Dendritic cell treated with granulocyte-macrophage colony-stimulating factor and Interleukin-4, amounts not matched to agents 40 ng/mL and 50 ng/mL, for 4 days (primary cell): ENCODE data around the gene MSI2.

Experiments used
- H3K27ac Mint-ChIP-seq: one replicate; pipeline ENCODE4 v1.8.0; 2022; ENCODE audit warnings: mild to moderate bottlenecking, mixed read lengths
- H3K27me3 Mint-ChIP-seq: one replicate; pipeline ENCODE4 v1.8.0; 2022; ENCODE audit warnings: mild to moderate bottlenecking, mixed read lengths
- H3K36me3 Mint-ChIP-seq: one replicate; pipeline ENCODE4 v1.8.0; 2022; ENCODE audit warnings: low read depth, mixed read lengths
- H3K4me1 Mint-ChIP-seq: one replicate; pipeline ENCODE4 v1.8.0; 2022; ENCODE audit warnings: low read depth, mixed read lengths
- H3K4me3 Mint-ChIP-seq: one replicate; pipeline ENCODE4 v1.8.0; 2022; ENCODE audit warnings: mild to moderate bottlenecking, moderate library complexity, mixed read lengths
- H3K9me3 Mint-ChIP-seq: one replicate; pipeline ENCODE4 v1.8.0; 2022; ENCODE audit warnings: mixed read lengths
- intact Hi-C: fragments of 100-400 bp; cut with micrococcal nuclease; formaldehyde crosslinking; loops from one replicate; pipeline ENCODE4 v1.15.0; 2022

MSI2 gene

DNA sequence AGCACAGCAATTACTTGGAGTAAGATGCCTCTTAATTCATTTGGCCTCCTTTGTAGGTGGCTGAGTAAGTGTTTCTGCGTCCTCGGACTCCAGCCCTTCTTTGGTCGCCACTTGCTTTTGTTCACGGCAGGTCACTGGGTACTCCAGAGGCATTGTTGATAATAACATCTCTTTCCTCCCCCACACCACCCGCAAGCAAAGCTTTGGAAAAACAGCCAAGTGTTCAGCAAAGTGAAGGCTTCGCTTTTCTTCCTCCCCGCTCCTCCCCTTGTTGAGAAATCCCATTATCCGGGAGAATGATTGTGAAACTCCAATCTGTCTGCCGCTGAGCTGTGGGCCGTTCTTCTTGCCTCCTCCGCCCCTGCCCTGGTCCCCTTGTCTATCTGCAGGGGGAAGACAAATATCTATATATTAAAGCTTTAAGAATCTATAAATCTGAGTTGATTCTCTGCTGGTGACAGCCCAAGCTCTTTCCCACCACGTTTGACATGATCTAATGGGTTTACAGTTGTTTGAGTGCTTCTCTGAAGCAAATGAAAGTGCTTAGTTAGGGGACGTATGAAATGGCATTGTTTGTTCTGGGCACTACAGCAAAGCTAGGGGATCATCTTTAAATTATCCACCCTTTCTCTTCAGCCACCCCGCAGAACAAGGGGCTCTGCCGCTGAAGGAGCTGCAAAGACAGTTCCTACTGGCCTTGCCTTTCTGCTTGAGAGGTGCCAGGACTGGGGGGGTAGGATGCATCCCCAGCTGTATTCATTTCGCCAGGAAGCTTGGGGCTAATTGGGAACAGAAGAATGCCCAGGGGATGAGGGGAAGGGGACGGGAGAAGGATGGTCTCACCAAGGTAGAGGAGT, 321.7 kb downstream of the MSI2 start:
- no peaks in the 10 kb centered on the region for H3K36me3 Mint-ChIP-seq
- peak overlapping the region; percentile 59 for H3K4me3 Mint-ChIP-seq
- intact Hi-C loops, result no loop called here
- H3K4me1 Mint-ChIP-seq, result peaks cover 22% of the 10 kb centered on the region
- no peaks in the 10 kb centered on the region for H3K27me3 Mint-ChIP-seq
- H3K27ac Mint-ChIP-seq, result peak overlapping the region; percentile 44
- H3K9me3 Mint-ChIP-seq, result no peaks in the 10 kb centered on the region

GRCh38 chr17:57578608-57579225, 322.4 kb downstream of the MSI2 start:
- no peaks in the 10 kb centered on the region for H3K9me3 Mint-ChIP-seq
- H3K27me3 Mint-ChIP-seq, result no peaks in the 10 kb centered on the region
- peak overlapping the region; percentile 44 for H3K27ac Mint-ChIP-seq
- H3K36me3 Mint-ChIP-seq, result no peaks in the 10 kb centered on the region
- H3K4me1 Mint-ChIP-seq, result peaks cover 22% of the 10 kb centered on the region
- intact Hi-C loops, result no loop called here
- H3K4me3 Mint-ChIP-seq, result no peak overlapping the region

DNA sequence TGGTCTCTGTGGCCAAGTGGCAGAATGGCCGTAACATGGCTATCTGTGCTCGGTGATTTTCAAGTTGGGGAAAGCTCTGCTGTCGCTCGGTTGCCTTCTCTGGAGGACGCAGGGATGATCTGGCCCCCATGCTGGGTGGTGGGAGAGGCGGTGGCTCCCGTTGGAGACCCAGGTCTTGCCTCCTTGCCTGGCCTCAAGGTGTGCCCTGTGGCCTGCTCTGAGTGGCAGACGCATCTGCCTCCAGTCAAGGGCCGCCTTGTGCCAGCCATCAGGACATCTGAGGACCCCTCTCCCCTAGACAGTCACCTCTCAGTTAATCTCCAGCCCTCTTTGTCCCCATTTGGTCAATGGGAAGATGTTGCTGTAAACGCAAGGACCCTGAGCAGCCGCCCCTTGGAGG, 322.9 kb downstream of the MSI2 start:
- peaks cover 22% of the 10 kb centered on the region for H3K4me1 Mint-ChIP-seq
- no peaks in the 10 kb centered on the region for H3K36me3 Mint-ChIP-seq
- no peak overlapping the region for H3K27ac Mint-ChIP-seq
- intact Hi-C loops, result no loop called here
- no peak overlapping the region for H3K4me3 Mint-ChIP-seq
- no peaks in the 10 kb centered on the region for H3K27me3 Mint-ChIP-seq
- no peaks in the 10 kb centered on the region for H3K9me3 Mint-ChIP-seq

DNA sequence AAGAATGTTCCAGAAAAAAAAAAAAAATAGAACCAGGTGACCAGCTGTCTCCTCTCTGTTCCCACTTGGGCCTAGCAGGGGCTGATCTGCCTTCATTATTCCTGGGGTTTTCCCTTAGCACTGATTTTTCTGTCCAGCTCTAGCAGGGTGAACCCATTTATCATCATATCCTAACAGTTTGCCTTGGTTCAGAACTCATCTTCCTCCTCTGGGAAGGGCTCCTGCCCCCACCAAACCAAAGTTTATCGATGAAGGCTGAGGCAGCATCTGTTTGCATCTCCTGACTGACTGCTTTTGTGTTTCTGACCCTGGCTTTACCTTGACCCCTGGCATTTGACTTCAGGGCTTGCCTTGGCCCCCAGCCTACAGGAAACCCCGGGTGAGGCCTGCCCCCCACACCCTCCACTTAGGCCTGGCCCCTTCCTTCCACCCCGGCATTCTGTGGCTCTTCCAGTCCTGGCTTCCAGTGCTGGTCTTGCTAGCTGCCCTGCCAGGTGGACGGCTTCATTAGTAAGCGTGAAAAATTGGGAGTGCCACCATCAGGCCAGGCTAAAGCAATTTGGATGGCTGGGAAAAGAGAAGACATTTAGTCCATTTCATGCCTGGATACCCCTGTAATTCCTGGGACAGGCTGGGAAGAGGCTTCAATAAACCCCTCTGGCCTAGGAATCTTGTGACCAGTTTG, 323.9 kb downstream of the MSI2 start:
- Mint-ChIP-seq H3K36me3 (no peaks in the 10 kb centered on the region), H3K27ac (no peak overlapping the region), H3K4me3 (no peak overlapping the region), H3K4me1 (peaks cover 22% of the 10 kb centered on the region), H3K27me3 (no peaks in the 10 kb centered on the region), H3K9me3 (no peaks in the 10 kb centered on the region)
- intact Hi-C loops, result no loop called here

GRCh38 chr17:57582881-57583756, 326.8 kb downstream of the MSI2 start:
- Mint-ChIP-seq H3K9me3 (no peaks in the 10 kb centered on the region), H3K27ac (no peak overlapping the region), H3K4me1 (peaks cover 23% of the 10 kb centered on the region), H3K4me3 (no peak overlapping the region), H3K27me3 (no peaks in the 10 kb centered on the region), H3K36me3 (no peaks in the 10 kb centered on the region)
- intact Hi-C loops, result no loop called here

- H3K27me3 Mint-ChIP-seq, result no peaks in the 10 kb centered on the region
- intact Hi-C loops, result no loop called here
- no peak overlapping the region for H3K4me3 Mint-ChIP-seq
- peaks cover 16% of the 10 kb centered on the region for H3K4me1 Mint-ChIP-seq
- no peaks in the 10 kb centered on the region for H3K36me3 Mint-ChIP-seq
- H3K9me3 Mint-ChIP-seq, result no peaks in the 10 kb centered on the region
- no peak overlapping the region for H3K27ac Mint-ChIP-seq
These were observed 327.8 kb downstream of the MSI2 start for GRCh38 chr17:57584050-57584551.

DNA sequence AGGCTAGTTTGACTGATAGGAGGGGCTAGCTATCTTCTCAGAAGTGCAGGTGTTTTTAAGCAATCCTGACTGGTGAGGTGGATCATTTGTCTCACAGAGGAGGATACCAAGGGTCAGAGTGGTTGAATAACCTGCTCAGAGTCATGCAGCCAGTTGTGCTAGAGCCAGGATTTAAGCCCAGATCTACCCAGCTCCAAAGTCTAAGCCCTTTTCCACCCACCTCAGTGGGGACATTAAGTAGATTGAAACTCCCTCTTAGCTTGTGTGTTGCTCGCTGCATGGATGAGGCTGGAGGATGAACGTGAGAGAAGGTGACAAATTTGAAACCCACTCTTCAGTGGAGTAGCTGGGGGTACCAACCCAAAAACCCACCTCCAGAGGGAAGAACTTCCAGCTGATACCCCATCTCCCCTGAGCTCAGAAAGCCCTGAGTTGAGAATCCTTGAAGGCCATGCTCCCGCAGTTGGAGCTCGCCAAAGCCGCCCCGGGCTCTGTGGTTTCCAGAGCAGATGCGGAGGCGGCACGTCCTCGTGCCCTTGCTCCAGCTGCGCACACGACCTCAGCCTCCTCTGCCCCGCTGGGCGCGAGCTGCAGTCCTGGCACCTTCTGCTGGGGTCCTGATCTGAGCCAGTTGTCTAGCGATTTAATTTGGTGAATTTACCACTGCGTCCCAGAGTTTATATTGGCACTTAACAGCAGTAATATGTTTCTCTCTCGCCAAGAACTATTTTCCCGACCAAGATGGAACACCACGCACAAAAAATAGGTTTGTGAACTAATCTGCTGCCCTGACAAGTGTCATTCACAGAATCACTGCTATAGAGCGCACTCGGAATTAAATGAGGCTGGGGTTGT, 329.2 kb downstream of the MSI2 start:
- Mint-ChIP-seq H3K4me1 (peaks cover 16% of the 10 kb centered on the region), H3K9me3 (no peaks in the 10 kb centered on the region), H3K27ac (no peak overlapping the region), H3K27me3 (no peaks in the 10 kb centered on the region), H3K36me3 (no peaks in the 10 kb centered on the region), H3K4me3 (no peak overlapping the region)
- intact Hi-C loops, result no loop called here

DNA sequence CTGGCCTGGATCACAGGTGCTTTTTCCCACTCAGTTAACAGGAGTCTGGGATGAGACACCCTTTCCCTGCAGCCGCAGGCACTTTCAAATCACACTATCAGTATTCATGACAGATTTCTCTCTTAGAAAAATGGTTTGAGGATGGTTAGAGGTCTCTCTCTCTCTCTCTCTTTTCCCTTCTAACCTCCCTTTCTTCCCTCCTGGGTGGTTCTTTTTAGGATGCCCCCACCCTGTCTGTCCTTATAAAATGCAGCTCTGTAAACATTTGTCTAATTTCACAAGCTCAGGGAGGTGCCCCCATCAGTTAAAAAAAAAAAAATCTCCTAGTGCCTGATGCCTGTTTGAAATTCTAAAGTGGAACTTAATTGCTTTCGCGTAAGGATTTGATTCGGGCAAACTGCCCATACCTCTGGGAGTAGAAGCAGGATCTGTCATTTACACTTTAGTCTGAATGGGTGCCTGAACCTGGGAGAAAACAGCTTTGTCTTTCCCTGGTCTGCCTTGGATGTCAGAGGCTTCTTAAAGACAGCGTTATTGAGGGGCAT, 329.9 kb downstream of the MSI2 start:
- no peak overlapping the region for H3K27ac Mint-ChIP-seq
- H3K4me3 Mint-ChIP-seq, result no peak overlapping the region
- peaks cover 16% of the 10 kb centered on the region for H3K4me1 Mint-ChIP-seq
- no peaks in the 10 kb centered on the region for H3K9me3 Mint-ChIP-seq
- H3K27me3 Mint-ChIP-seq, result no peaks in the 10 kb centered on the region
- H3K36me3 Mint-ChIP-seq, result no peaks in the 10 kb centered on the region
- intact Hi-C loops, result no loop called here

DNA sequence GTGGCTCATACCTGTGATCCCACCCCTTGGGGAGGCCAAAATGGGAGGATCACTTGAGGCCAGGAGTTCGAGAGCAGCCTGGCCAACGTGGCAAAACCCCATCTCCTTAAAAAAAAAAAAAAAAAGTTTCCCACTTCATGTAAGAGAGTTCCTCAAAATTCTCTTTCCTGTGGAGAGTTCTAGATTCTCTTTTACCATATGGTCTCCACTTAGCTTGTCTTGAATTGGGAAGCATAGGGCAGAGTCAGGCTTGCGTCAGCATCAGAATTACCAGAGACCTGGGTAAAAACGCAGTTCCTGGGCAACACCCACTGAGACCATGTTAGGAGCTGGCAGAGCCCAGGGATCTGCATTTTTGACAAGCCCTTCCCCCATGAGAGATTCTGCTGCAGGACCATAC, 330.4 kb downstream of the MSI2 start:
- Mint-ChIP-seq H3K27me3 (no peaks in the 10 kb centered on the region), H3K9me3 (no peaks in the 10 kb centered on the region), H3K4me1 (peaks cover 16% of the 10 kb centered on the region), H3K4me3 (no peak overlapping the region), H3K27ac (no peak overlapping the region), H3K36me3 (no peaks in the 10 kb centered on the region)
- intact Hi-C loops, result no loop called here

DNA sequence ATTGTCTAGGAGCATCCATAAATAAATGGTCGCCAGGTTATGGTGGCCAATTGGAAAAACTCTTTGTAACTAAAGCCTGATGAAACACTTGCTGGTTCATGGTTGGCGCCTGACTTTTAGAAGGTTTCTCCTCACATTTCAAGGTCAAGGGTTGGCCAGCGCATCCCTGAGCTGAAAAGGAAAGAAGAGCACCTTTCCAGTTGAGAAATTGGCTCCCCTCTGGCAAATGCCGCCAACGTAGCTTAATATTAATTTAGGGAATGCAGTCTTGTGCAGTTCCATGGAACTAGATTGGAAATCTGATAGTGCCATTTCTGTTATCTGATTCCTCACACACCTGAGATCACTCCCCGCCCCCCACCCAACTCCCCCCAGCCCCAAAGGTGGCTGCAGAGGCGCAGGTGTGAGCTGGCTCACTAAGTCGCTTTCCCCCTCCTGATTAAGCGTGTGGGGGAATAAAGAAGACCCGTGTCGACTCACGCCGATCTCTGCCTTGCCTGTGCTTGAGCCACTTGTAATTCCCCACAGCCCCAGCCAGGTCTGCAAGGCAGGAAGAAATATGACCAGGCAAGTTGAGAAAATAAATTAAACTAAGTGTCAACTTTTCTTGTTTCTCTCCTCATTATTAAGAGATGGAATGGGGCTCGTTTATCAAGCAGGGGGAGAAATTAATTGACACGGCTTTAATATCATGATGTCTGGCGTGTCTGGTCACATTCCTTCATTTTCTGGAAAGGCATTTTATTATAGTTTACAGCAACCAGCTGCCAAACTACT, 331.1 kb downstream of the MSI2 start:
- Mint-ChIP-seq H3K27ac (no peak overlapping the region), H3K36me3 (no peaks in the 10 kb centered on the region), H3K9me3 (no peaks in the 10 kb centered on the region), H3K27me3 (no peaks in the 10 kb centered on the region), H3K4me1 (peaks cover 16% of the 10 kb centered on the region), H3K4me3 (no peak overlapping the region)
- intact Hi-C loops, result no loop called here

- Mint-ChIP-seq H3K4me3 (no peak overlapping the region), H3K4me1 (peaks cover 16% of the 10 kb centered on the region), H3K27me3 (no peaks in the 10 kb centered on the region), H3K36me3 (no peaks in the 10 kb centered on the region), H3K9me3 (no peaks in the 10 kb centered on the region), H3K27ac (no peak overlapping the region)
- intact Hi-C loops, result no loop called here
These were observed 331.8 kb downstream of the MSI2 start for GRCh38 chr17:57588086-57588485.
